HG03280 (cell line): ENCODE results near the gene CCHCR1.

Experiments
- ATAC-seq: cut with Tn5 transposase; IDR thresholded peaks from one replicate; pipeline ENCODE4 v1.9.1; 2021; ENCODE audit warnings: mild to moderate bottlenecking, moderate library complexity; ENCODE audit not compliant: unreplicated experiment

Gene CCHCR1

GRCh38 chr6:31112478-31112877 lies 45.1 kb downstream of the CCHCR1 start, which contains the start of gene C6orf15:
TSS of gene C6orf15 (minus strand) at chr6:31112575. CDS start at chr6:31112555, 20 bp downstream.
- ATAC-seq = no peak

- ATAC-seq = no peak
Observed at GRCh38 chr6:31111712-31112111, 45.9 kb downstream of the CCHCR1 start.

GRCh38 chr6:31110825-31111582 lies 46.6 kb downstream of the CCHCR1 start:
- ATAC-seq = no peak

GRCh38 chr6:31107052-31107451 lies 50.5 kb downstream of the CCHCR1 start:
- ATAC-seq = no peak

- ATAC-seq = no peak
Observed at GRCh38 chr6:31103136-31103535, 54.5 kb downstream of the CCHCR1 start.

GRCh38 chr6:31098449-31098938 lies 59.1 kb downstream of the CCHCR1 start:
- no peak for ATAC-seq

- ATAC-seq = no peak
Observed at GRCh38 chr6:31096656-31097055, 60.9 kb downstream of the CCHCR1 start.

- no peak for ATAC-seq
Observed at GRCh38 chr6:31096215-31096614, 61.4 kb downstream of the CCHCR1 start.

- ATAC-seq = no peak
Observed at GRCh38 chr6:31094389-31094881, 63.2 kb downstream of the CCHCR1 start.

- ATAC-seq = no peak
Observed at GRCh38 chr6:31092769-31093505, 64.7 kb downstream of the CCHCR1 start.
